Measurements from ENCODE around the gene IQGAP1. TPM values are rescaled to one million over a fixed set of nuclear protein-coding genes. Genes with fewer than 3 reads are reported as not detected.
A peak's percentile ranks its signal among the peaks of the same experiment; 100 is the strongest.
"Not testable (repeated sequence)": the region's sequence is repeated elsewhere in the genome, so short reads cannot be mapped to it uniquely, and the experiment has no call there.

The IQGAP1 gene
- total and polyA plus RNA-seq, 2 experiments from 2014 or later: 65.8 to 125 TPM

DNA sequence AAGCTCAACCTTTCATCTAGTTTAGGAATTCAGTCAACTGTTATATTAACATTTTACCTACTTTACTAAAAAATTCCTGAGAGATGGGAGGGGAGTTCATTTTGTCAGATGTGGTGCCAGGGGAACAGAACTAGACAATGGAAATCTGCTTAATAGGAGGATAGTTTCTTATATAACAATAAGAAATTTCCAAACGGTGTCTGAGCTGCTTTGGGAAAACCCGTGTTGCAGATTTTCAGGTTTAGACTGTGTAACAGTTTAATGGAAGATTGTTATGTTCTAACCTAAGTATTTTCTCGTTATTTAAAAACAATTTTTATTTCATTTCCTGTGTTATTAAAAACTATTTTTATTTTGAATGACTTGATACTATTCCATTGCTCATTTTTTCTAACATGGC is 19.3 kb downstream of the IQGAP1 start:
- Histone ChIP-seq H3K36me3 (replicated peaks; ENCODE audit: insufficient read depth, low read depth) (no peaks in the 10 kb centered on the region), H3K27ac (peak overlapping the region; percentile 45), H3K9me2 (replicated peaks; ENCODE audit: insufficient read depth) (no peaks in the 10 kb centered on the region), H2AFZ (no peak overlapping the region), H3K27me3 (no peaks in the 10 kb centered on the region), H4K20me1 (ENCODE audit: insufficient read depth, poor library complexity, severe bottlenecking) (no peaks in the 10 kb centered on the region), H3K79me2 (peaks cover 96% of the 10 kb centered on the region), H3K9me3 (ENCODE audit: low read depth) (no peaks in the 10 kb centered on the region), H3K4me3 (no peak overlapping the region), H3K4me2 (no peak overlapping the region), H3K4me1 (ENCODE audit: insufficient read depth) (peaks cover 16% of the 10 kb centered on the region)
- no peak for DNase-seq (ENCODE audit: low spot score)
- TF ChIP-seq EZH2 (IDR thresholded peaks at IDR 0.05; ENCODE audit: borderline replicate concordance) (no peak), EZH2phosphoT487 (IDR thresholded peaks at IDR 0.05; ENCODE audit: low read depth, severe bottlenecking, unreplicated experiment) (no peak)
- TF ChIP-seq, protein P1, sequence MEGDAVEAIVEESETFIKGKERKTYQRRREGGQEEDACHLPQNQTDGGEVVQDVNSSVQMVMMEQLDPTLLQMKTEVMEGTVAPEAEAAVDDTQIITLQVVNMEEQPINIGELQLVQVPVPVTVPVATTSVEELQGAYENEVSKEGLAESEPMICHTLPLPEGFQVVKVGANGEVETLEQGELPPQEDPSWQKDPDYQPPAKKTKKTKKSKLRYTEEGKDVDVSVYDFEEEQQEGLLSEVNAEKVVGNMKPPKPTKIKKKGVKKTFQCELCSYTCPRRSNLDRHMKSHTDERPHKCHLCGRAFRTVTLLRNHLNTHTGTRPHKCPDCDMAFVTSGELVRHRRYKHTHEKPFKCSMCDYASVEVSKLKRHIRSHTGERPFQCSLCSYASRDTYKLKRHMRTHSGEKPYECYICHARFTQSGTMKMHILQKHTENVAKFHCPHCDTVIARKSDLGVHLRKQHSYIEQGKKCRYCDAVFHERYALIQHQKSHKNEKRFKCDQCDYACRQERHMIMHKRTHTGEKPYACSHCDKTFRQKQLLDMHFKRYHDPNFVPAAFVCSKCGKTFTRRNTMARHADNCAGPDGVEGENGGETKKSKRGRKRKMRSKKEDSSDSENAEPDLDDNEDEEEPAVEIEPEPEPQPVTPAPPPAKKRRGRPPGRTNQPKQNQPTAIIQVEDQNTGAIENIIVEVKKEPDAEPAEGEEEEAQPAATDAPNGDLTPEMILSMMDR (IDR thresholded peaks at IDR 0.05; ENCODE audit: poor library complexity): no peak
- WGBS (ENCODE audit: low lambda C conversion rate, missing lambda C conversion rate): 92% methylated on average over 3 of the region's 3 CpGs

DNA sequence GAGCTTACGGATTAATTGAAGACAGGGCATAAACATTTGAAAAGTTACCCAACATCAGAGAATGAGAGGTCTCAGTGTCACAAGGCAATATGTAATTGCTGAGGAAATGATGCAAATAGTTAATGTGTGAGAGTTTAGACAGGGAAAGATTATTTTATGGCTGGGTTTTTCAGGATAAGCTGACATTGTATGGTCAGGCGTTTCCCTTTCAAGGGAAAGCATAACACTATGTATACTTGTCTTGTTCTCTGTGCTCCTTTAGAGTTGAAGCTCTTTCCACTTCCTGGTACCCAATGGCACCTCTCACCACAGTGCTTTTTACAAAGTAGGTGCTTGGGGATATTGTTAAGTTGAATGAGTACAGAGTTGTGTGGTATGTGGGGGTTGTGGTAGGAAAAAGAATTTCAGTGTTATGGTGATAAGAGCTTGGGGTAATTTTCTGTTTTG is 19.9 kb downstream of the IQGAP1 start:
- peak overlapping the region; percentile 60 for H3K27ac ChIP-seq
- H3K36me3 ChIP-seq (replicated peaks; ENCODE audit: insufficient read depth, low read depth): no peaks in the 10 kb centered on the region
- TF ChIP-seq EZH2 (IDR thresholded peaks at IDR 0.05; ENCODE audit: borderline replicate concordance) (no peak), EZH2phosphoT487 (IDR thresholded peaks at IDR 0.05; ENCODE audit: low read depth, severe bottlenecking, unreplicated experiment) (no peak)
- TF ChIP-seq, protein P1 (IDR thresholded peaks at IDR 0.05; ENCODE audit: poor library complexity): no peak
- H3K4me3 ChIP-seq: no peak overlapping the region
- H2AFZ ChIP-seq: no peak overlapping the region
- H3K9me3 ChIP-seq (ENCODE audit: low read depth): no peaks in the 10 kb centered on the region
- peak; percentile 12 for DNase-seq (ENCODE audit: low spot score)
- peaks cover 90% of the 10 kb centered on the region for H3K79me2 ChIP-seq
- no peaks in the 10 kb centered on the region for H3K9me2 ChIP-seq (replicated peaks; ENCODE audit: insufficient read depth)
- H3K4me1 ChIP-seq (ENCODE audit: insufficient read depth): peaks cover 16% of the 10 kb centered on the region
- no peaks in the 10 kb centered on the region for H3K27me3 ChIP-seq
- 53% methylated on average over 2 of the region's 2 CpGs for WGBS (ENCODE audit: low lambda C conversion rate, missing lambda C conversion rate)
- H4K20me1 ChIP-seq (ENCODE audit: insufficient read depth, poor library complexity, severe bottlenecking): no peaks in the 10 kb centered on the region
- peak overlapping the region; percentile 11 for H3K4me2 ChIP-seq

GRCh38 chr15:90408657-90409056 is 20.6 kb downstream of the IQGAP1 start:
- no peaks in the 10 kb centered on the region for H3K9me3 ChIP-seq (ENCODE audit: low read depth)
- no peak overlapping the region for H3K4me2 ChIP-seq
- H3K79me2 ChIP-seq: peaks cover 82% of the 10 kb centered on the region
- 100% methylated on average over 3 of the region's 3 CpGs for WGBS (ENCODE audit: low lambda C conversion rate, missing lambda C conversion rate)
- peaks cover 24% of the 10 kb centered on the region for H3K4me1 ChIP-seq (ENCODE audit: insufficient read depth)
- no peaks in the 10 kb centered on the region for H3K27me3 ChIP-seq
- no peaks in the 10 kb centered on the region for H3K9me2 ChIP-seq (replicated peaks; ENCODE audit: insufficient read depth)
- no peaks in the 10 kb centered on the region for H4K20me1 ChIP-seq (ENCODE audit: insufficient read depth, poor library complexity, severe bottlenecking)
- no peak overlapping the region for H3K4me3 ChIP-seq
- no peak overlapping the region for H3K27ac ChIP-seq
- DNase-seq (ENCODE audit: low spot score): no peak
- H3K36me3 ChIP-seq (replicated peaks; ENCODE audit: insufficient read depth, low read depth): no peaks in the 10 kb centered on the region
- TF ChIP-seq, protein P1 (IDR thresholded peaks at IDR 0.05; ENCODE audit: poor library complexity): no peak
- H2AFZ ChIP-seq: no peak overlapping the region

DNA sequence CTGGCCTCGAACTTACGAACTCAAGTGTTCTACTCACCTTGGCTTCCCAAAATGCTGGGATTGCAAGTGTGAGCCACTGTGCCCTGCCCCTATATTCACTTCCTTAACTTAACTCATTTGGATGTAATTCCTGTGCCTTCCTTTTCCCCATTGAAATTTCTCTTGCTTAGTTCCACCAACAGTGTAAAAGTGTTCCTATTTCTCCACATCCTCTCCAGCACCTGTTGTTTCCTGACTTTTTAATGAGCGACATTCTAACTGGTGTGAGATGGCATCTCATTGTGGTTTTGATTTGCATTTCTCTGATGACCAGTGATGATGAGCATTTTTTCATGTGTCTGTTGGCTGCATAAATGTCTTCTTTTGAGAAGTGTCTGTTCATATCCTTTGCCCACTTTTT is 21.5 kb downstream of the IQGAP1 start:
- not testable (repeated sequence) for H3K9me2 ChIP-seq (replicated peaks; ENCODE audit: insufficient read depth); H3K27me3 ChIP-seq; H3K4me3 ChIP-seq; DNase-seq (ENCODE audit: low spot score); H2AFZ ChIP-seq; H3K27ac ChIP-seq; H3K36me3 ChIP-seq (replicated peaks; ENCODE audit: insufficient read depth, low read depth); H3K9me3 ChIP-seq (ENCODE audit: low read depth); H4K20me1 ChIP-seq (ENCODE audit: insufficient read depth, poor library complexity, severe bottlenecking); H3K4me2 ChIP-seq
- 100% methylated on average over 3 of the region's 3 CpGs for WGBS (ENCODE audit: low lambda C conversion rate, missing lambda C conversion rate)
- Histone ChIP-seq H3K4me1 (ENCODE audit: insufficient read depth) (peaks cover 31% of the 10 kb centered on the region), H3K79me2 (peaks cover 77% of the 10 kb centered on the region)

- H3K9me3 ChIP-seq (ENCODE audit: low read depth); DNase-seq (ENCODE audit: low spot score); H3K4me3 ChIP-seq; H2AFZ ChIP-seq; H3K27me3 ChIP-seq; H3K4me2 ChIP-seq; H4K20me1 ChIP-seq (ENCODE audit: insufficient read depth, poor library complexity, severe bottlenecking); H3K36me3 ChIP-seq (replicated peaks; ENCODE audit: insufficient read depth, low read depth); H3K27ac ChIP-seq; H3K9me2 ChIP-seq (replicated peaks; ENCODE audit: insufficient read depth): not testable (repeated sequence)
- 98% methylated on average over 3 of the region's 4 CpGs for WGBS (ENCODE audit: low lambda C conversion rate, missing lambda C conversion rate)
- H3K4me1 ChIP-seq (ENCODE audit: insufficient read depth): peaks cover 35% of the 10 kb centered on the region
- H3K79me2 ChIP-seq: peaks cover 77% of the 10 kb centered on the region
Observed at GRCh38 chr15:90410316-90410715, 22.3 kb downstream of the IQGAP1 start.

Data from hepatocyte (in vitro differentiated cells).